SK-N-SH (cell line): Measurements from ENCODE around the gene GRIK1. TPM values are rescaled to one million over a fixed set of nuclear protein-coding genes. Genes with fewer than 3 reads are reported as not detected.

Experiments used
- CTCF ChIA-PET: fragments of 300-600, 350-600 bp; formaldehyde crosslinking; extraction: SDS; loops from one replicate; lab custom pipeline; 2021; lab: Yijun Ruan, JAX
- POLR2A ChIA-PET: fragments of 350-600 bp; sonication (Branson Sonifier 250); formaldehyde crosslinking; extraction: SDS; loops from one replicate; lab custom pipeline; 2020; ENCODE audit warnings: antibody characterized with exemption, inconsistent platforms; lab: Yijun Ruan, JAX
- DNase-seq: peaks from one replicate; pipeline ENCODE4 v3.0.0; 2012
- H2AFZ ChIP-seq: fragments of 200-600 bp; sonication (generic); 2 replicates; pipeline ENCODE4 v1.8.1; 2016; ENCODE audit warnings: antibody characterized with exemption, mild to moderate bottlenecking, low read depth
- H3F3A ChIP-seq: fragments of 200-600 bp; sonication (generic); replicated peaks from 2 replicates; pipeline ENCODE3; 2016; ENCODE audit warnings: antibody characterized with exemption, mild to moderate bottlenecking; ENCODE audit not compliant: insufficient read depth
- H3K27ac ChIP-seq, 2 experiments: fragments of 200-500 bp in 1 of 2; fragments of 200-600 bp in 1 of 2; sonication (Bioruptor generic) in 1 of 2; sonication (generic), shearing (Covaris generic) in 1 of 2; 2 replicates each; pipeline versions ENCODE4 v1.5.1 to v1.6.1; 2014 to 2016; ENCODE audit warnings: low read depth in 2 of 2, inconsistent platforms in 1 of 2, low read length in 1 of 2, mild to moderate bottlenecking in 1 of 2, mixed read lengths in 1 of 2
- H3K27me3 ChIP-seq: fragments of 200-600 bp; sonication (generic), shearing (Covaris generic); 2 replicates; pipeline ENCODE4 v1.6.1; 2016; ENCODE audit warnings: mixed run types; ENCODE audit not compliant: insufficient read depth
- H3K36me3 ChIP-seq, 2 experiments: fragments of 200-500 bp in 1 of 2; fragments of 200-600 bp in 1 of 2; sonication (Bioruptor generic) in 1 of 2; sonication (generic) in 1 of 2; replicated peaks in 1 of 2; 2 replicates each; pipeline versions ENCODE3 to v1.5.1; 2014 to 2016; ENCODE audit warnings: low read length in 1 of 2, mild to moderate bottlenecking in 1 of 2; ENCODE audit not compliant: insufficient read depth in 2 of 2, control insufficient read depth in 1 of 2
- H3K4me1 ChIP-seq, 2 experiments: fragments of 200-500 bp in 1 of 2; fragments of 200-600 bp in 1 of 2; sonication (Bioruptor generic) in 1 of 2; sonication (generic), shearing (Covaris generic) in 1 of 2; 2 replicates each; pipeline versions ENCODE4 v1.5.1 to v1.6.1; 2014 to 2016; ENCODE audit warnings: low read depth in 1 of 2, low read length in 1 of 2, mixed run types in 1 of 2; ENCODE audit not compliant: insufficient read depth in 2 of 2, control insufficient read depth in 1 of 2
- H3K4me2 ChIP-seq: fragments of 200-600 bp; sonication (generic), shearing (Covaris generic); 2 replicates; pipeline ENCODE4 v1.6.1; 2017; ENCODE audit warnings: mixed run types
- H3K4me3 ChIP-seq, 2 experiments: fragments of 200-500 bp in 1 of 2; fragments of 200-600 bp in 1 of 2; sonication (Bioruptor generic) in 1 of 2; sonication (generic), shearing (Covaris generic) in 1 of 2; 2 replicates each; pipeline versions ENCODE4 v1.5.1 to v1.8.1; 2014 to 2016; ENCODE audit warnings: low read depth in 2 of 2, inconsistent platforms in 1 of 2, low read length in 1 of 2, mild to moderate bottlenecking in 1 of 2, mixed read lengths in 1 of 2, moderate library complexity in 1 of 2
- H3K79me2 ChIP-seq: fragments of 200-600 bp; sonication (generic); 2 replicates; pipeline ENCODE4 v1.8.1; 2017; ENCODE audit warnings: mild to moderate bottlenecking; ENCODE audit not compliant: insufficient read depth
- H3K9ac ChIP-seq: fragments of 200-600 bp; sonication (generic); 2 replicates; pipeline ENCODE4 v1.6.1; 2017; ENCODE audit warnings: mixed run types
- H3K9me2 ChIP-seq: fragments of 200-600 bp; sonication (generic); 2 replicates; pipeline ENCODE4 v1.6.1; 2017; ENCODE audit warnings: mixed run types
- H3K9me3 ChIP-seq: fragments of 200-600 bp; sonication (generic); 2 replicates; pipeline ENCODE4 v1.6.1; 2017; ENCODE audit warnings: mixed run types, mild to moderate bottlenecking, moderate library complexity
- H4K20me1 ChIP-seq: fragments of 200-600 bp; sonication (generic); 2 replicates; pipeline ENCODE4 v1.6.1; 2017; ENCODE audit warnings: mild to moderate bottlenecking, mixed run types; ENCODE audit not compliant: insufficient read depth
- CHD2 ChIP-seq: fragments of 150-350 bp; IDR thresholded peaks from 2 replicates; pipeline ENCODE4 v1.6.1; 2018; ENCODE audit warnings: low read length; ENCODE audit not compliant: partially characterized antibody
- ELF1 ChIP-seq: IDR thresholded peaks from 2 replicates; pipeline ENCODE4 v1.4.0; 2012
- EP300 ChIP-seq, 2 experiments: IDR thresholded peaks; 2 replicates each; pipeline versions ENCODE4 v1.4.0 to v1.6.1; 2012; ENCODE audit warnings: borderline replicate concordance in 1 of 2, low read depth in 1 of 2, low read length in 1 of 2
- FOSL2 ChIP-seq: IDR thresholded peaks from 2 replicates; pipeline ENCODE4 v1.4.0; 2012; ENCODE audit warnings: low read depth, mild to moderate bottlenecking, moderate library complexity, borderline replicate concordance
- FOXJ3 ChIP-seq: sonication (generic); formaldehyde crosslinking; IDR thresholded peaks from 2 replicates; pipeline ENCODE4 v1.5.1; 2020; ENCODE audit warnings: mild to moderate bottlenecking, missing genetic modification reagents
- FOXM1 ChIP-seq: IDR thresholded peaks from 2 replicates; pipeline ENCODE4 v1.4.0; 2012; ENCODE audit warnings: low read depth, mild to moderate bottlenecking
- GATA2 ChIP-seq: sonication (generic); formaldehyde crosslinking; IDR thresholded peaks from 2 replicates; pipeline ENCODE4 v1.5.0; 2020; ENCODE audit warnings: mild to moderate bottlenecking, missing genetic modification reagents
- JUND ChIP-seq: IDR thresholded peaks from 2 replicates; pipeline ENCODE4 v1.4.0; 2012
- MEF2A ChIP-seq: IDR thresholded peaks from 2 replicates; pipeline ENCODE4 v1.4.0; 2012; ENCODE audit warnings: low read depth, borderline replicate concordance
- RAD21 ChIP-seq: IDR thresholded peaks from 2 replicates; pipeline ENCODE4 v1.6.1; 2012; ENCODE audit warnings: mild to moderate bottlenecking, low read length
- RCOR1 ChIP-seq: fragments of 150-350 bp; IDR thresholded peaks from 2 replicates; pipeline ENCODE4 v1.6.1; 2017; ENCODE audit warnings: antibody characterized with exemption, low read length
- RXRA ChIP-seq: IDR thresholded peaks from 2 replicates; pipeline ENCODE4 v1.4.0; 2012; ENCODE audit warnings: low read depth, mild to moderate bottlenecking, borderline replicate concordance
- TAF1 ChIP-seq: IDR thresholded peaks from 2 replicates; pipeline ENCODE4 v1.6.1; 2012; ENCODE audit warnings: low read depth, mild to moderate bottlenecking, low read length, moderate library complexity, borderline replicate concordance
- TCF12 ChIP-seq: IDR thresholded peaks from 2 replicates; pipeline ENCODE4 v1.4.0; 2012
- TEAD4 ChIP-seq: IDR thresholded peaks from 2 replicates; pipeline ENCODE4 v1.4.0; 2012; ENCODE audit warnings: mild to moderate bottlenecking, borderline replicate concordance; ENCODE audit not compliant: insufficient read depth
- USF1 ChIP-seq: IDR thresholded peaks from 2 replicates; pipeline ENCODE4 v1.4.0; 2012; ENCODE audit warnings: low read depth, borderline replicate concordance
- YY1 ChIP-seq: IDR thresholded peaks from 2 replicates; pipeline ENCODE4 v1.4.0; 2012; ENCODE audit warnings: low read depth, mild to moderate bottlenecking
- WGBS: methylation state at CpG from one replicate; pipeline ENCODE4 v1.1.6; 2017; ENCODE audit warnings: low lambda C conversion rate; 5-methylcytosine and 5-hydroxymethylcytosine counted together
- polyA plus RNA-seq, 3 experiments: library from polyadenylated mRNA; depleted of rRNA; stranded (reverse); fragments of >200 nt; gene quantifications; 2 replicates each; pipeline ENCODE4 v1.2.3, GENCODE V29; 2012
- TF ChIP-seq, protein P1 (sequence below): IDR thresholded peaks from 2 replicates; pipeline ENCODE4; 2012
- TF ChIP-seq, protein P2 (sequence below): fragments of 150-350 bp; IDR thresholded peaks from 2 replicates; pipeline ENCODE4 v1.6.1; 2017; ENCODE audit warnings: antibody characterized with exemption, low read length, low read depth, borderline replicate concordance
- TF ChIP-seq, protein P3 (sequence below): IDR thresholded peaks from 2 replicates; pipeline ENCODE4 v1.6.1; 2012; ENCODE audit warnings: mild to moderate bottlenecking, low read depth, low read length, moderate library complexity

The GRIK1 gene
- polyA plus RNA-seq, 1 of the 3 experiments (the other 2 are of a cell fraction), result not detected

DNA sequence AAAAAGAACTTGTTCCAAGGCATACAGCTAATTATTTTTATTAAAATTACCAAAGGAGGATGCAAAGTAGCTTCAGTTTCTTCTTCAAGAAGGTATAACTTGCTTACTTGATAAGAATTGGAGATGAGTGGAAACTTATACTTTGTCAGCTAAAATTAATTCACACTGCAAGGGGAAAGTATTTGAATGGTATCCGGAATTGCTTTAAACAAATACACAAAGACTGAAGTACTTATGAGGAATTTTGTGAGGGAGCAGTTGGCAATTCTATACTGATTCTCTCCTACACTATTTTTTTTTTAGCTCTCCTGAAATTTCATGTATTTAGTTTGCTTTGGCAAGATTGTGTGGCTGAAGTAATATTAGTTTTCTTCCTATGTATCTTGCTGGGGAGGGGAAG lies 39.2 kb upstream of the GRIK1 start:
- POLR2A ChIA-PET, result no interaction called here
- H3K79me2 ChIP-seq, result no peaks in the 10 kb centered on the region; the same call in 1 of the 2 replicates

More for the DNA sequence above, 39.2 kb upstream of the GRIK1 start:
- no peak for DNase-seq
- Histone ChIP-seq H3F3A (no peaks in the 10 kb centered on the region), H3K27me3 (no peaks in the 10 kb centered on the region; the same call in 1 of the 2 replicates), H3K9ac (no peak overlapping the region), H3K4me1 (no peaks in the 10 kb centered on the region), H3K4me3 (no peak overlapping the region), H3K27ac (no peak overlapping the region), H4K20me1 (no peaks in the 10 kb centered on the region), H3K36me3 (no peaks in the 10 kb centered on the region), H3K9me2 (no peaks in the 10 kb centered on the region), H3K4me2 (no peak overlapping the region), H3K9me3 (no peaks in the 10 kb centered on the region), H2AFZ (no peak overlapping the region)
- WGBS, result 25% methylated on average over 1 of the region's 1 CpG
- CTCF ChIA-PET, result interaction anchor here (0.6 to 1.7 kb wide), 2 partner anchors 14 to 66 kb away, joined by 3 to 5 read pairs; no protein-coding TSS in a partner anchor
- TF ChIP-seq EP300 (IDR thresholded peaks at IDR 0.05; ENCODE audit: borderline replicate concordance in 1 of 2, low read depth in 1 of 2, low read length in 1 of 2) (no peak), RAD21 (no peak), MEF2A (no peak), JUND (no peak), USF1 (no peak), TAF1 (no peak), TCF12 (no peak), RXRA (no peak), RCOR1 (no peak), FOSL2 (no peak), GATA2 (no peak), ELF1 (no peak), FOXM1 (no peak), TEAD4 (no peak), FOXJ3 (CRISPR knock-in tag) (no peak), CHD2 (no peak), YY1 (no peak)
- TF ChIP-seq, protein P1, sequence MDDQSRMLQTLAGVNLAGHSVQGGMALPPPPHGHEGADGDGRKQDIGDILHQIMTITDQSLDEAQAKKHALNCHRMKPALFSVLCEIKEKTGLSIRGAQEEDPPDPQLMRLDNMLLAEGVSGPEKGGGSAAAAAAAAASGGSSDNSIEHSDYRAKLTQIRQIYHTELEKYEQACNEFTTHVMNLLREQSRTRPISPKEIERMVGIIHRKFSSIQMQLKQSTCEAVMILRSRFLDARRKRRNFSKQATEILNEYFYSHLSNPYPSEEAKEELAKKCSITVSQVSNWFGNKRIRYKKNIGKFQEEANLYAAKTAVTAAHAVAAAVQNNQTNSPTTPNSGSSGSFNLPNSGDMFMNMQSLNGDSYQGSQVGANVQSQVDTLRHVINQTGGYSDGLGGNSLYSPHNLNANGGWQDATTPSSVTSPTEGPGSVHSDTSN, result no peak
- TF ChIP-seq, protein P2, sequence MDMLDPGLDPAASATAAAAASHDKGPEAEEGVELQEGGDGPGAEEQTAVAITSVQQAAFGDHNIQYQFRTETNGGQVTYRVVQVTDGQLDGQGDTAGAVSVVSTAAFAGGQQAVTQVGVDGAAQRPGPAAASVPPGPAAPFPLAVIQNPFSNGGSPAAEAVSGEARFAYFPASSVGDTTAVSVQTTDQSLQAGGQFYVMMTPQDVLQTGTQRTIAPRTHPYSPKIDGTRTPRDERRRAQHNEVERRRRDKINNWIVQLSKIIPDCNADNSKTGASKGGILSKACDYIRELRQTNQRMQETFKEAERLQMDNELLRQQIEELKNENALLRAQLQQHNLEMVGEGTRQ, result no peak
- TF ChIP-seq, protein P3, sequence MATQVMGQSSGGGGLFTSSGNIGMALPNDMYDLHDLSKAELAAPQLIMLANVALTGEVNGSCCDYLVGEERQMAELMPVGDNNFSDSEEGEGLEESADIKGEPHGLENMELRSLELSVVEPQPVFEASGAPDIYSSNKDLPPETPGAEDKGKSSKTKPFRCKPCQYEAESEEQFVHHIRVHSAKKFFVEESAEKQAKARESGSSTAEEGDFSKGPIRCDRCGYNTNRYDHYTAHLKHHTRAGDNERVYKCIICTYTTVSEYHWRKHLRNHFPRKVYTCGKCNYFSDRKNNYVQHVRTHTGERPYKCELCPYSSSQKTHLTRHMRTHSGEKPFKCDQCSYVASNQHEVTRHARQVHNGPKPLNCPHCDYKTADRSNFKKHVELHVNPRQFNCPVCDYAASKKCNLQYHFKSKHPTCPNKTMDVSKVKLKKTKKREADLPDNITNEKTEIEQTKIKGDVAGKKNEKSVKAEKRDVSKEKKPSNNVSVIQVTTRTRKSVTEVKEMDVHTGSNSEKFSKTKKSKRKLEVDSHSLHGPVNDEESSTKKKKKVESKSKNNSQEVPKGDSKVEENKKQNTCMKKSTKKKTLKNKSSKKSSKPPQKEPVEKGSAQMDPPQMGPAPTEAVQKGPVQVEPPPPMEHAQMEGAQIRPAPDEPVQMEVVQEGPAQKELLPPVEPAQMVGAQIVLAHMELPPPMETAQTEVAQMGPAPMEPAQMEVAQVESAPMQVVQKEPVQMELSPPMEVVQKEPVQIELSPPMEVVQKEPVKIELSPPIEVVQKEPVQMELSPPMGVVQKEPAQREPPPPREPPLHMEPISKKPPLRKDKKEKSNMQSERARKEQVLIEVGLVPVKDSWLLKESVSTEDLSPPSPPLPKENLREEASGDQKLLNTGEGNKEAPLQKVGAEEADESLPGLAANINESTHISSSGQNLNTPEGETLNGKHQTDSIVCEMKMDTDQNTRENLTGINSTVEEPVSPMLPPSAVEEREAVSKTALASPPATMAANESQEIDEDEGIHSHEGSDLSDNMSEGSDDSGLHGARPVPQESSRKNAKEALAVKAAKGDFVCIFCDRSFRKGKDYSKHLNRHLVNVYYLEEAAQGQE, result no peak
